SK-N-SH treated with all-trans-retinoic acid at 6 μM for 48 hours (cell line): Measurements from ENCODE around the gene STX18.

Experiments
- ARNTL ChIP-seq: fragments of 450-650 bp; formaldehyde crosslinking; IDR thresholded peaks from 2 replicates; pipeline ENCODE4 v1.5.0; 2020; ENCODE audit warnings: low read depth, mild to moderate bottlenecking, moderate library complexity, borderline replicate concordance
- CSDC2 ChIP-seq: fragments of 250-450 bp; sonication (Bioruptor Pico); IDR thresholded peaks from 2 replicates; pipeline ENCODE4 v1.5.0; 2020; ENCODE audit warnings: mild to moderate bottlenecking, moderate library complexity
- ESRRG ChIP-seq: fragments of 250-450 bp; sonication (Bioruptor Pico); IDR thresholded peaks from 2 replicates; pipeline ENCODE4 v1.6.1; 2021; ENCODE audit warnings: mild to moderate bottlenecking
- ISL1 ChIP-seq: fragments of 250-450 bp; sonication (Bioruptor Pico); IDR thresholded peaks from 2 replicates; pipeline ENCODE4 v2.1.2; 2022; ENCODE audit warnings: mild to moderate bottlenecking, moderate library complexity
- RARB ChIP-seq: fragments of 250-450 bp; sonication (Bioruptor Pico); IDR thresholded peaks from 2 replicates; pipeline ENCODE4 v1.8.0; 2021; ENCODE audit warnings: mild to moderate bottlenecking, moderate library complexity
- SNAI2 ChIP-seq: fragments of 250-450 bp; sonication (Bioruptor Pico); IDR thresholded peaks from 2 replicates; pipeline ENCODE4 v1.5.0; 2020; ENCODE audit warnings: mild to moderate bottlenecking, moderate library complexity
- ZFP3 ChIP-seq: fragments of 250-450 bp; sonication (Bioruptor Pico); IDR thresholded peaks from 2 replicates; pipeline ENCODE4 v1.5.0; 2020; ENCODE audit warnings: mild to moderate bottlenecking, moderate library complexity
- ZFP30 ChIP-seq: fragments of 450-650 bp; formaldehyde crosslinking; IDR thresholded peaks from 2 replicates; pipeline ENCODE4 v1.5.0; 2022; ENCODE audit warnings: mild to moderate bottlenecking, moderate library complexity
- TF ChIP-seq, protein P1 (sequence below): fragments of 250-450 bp; sonication (Bioruptor Pico); IDR thresholded peaks from 2 replicates; pipeline ENCODE4 v1.5.1; 2020; ENCODE audit warnings: low read depth, mild to moderate bottlenecking, moderate library complexity

DNA sequence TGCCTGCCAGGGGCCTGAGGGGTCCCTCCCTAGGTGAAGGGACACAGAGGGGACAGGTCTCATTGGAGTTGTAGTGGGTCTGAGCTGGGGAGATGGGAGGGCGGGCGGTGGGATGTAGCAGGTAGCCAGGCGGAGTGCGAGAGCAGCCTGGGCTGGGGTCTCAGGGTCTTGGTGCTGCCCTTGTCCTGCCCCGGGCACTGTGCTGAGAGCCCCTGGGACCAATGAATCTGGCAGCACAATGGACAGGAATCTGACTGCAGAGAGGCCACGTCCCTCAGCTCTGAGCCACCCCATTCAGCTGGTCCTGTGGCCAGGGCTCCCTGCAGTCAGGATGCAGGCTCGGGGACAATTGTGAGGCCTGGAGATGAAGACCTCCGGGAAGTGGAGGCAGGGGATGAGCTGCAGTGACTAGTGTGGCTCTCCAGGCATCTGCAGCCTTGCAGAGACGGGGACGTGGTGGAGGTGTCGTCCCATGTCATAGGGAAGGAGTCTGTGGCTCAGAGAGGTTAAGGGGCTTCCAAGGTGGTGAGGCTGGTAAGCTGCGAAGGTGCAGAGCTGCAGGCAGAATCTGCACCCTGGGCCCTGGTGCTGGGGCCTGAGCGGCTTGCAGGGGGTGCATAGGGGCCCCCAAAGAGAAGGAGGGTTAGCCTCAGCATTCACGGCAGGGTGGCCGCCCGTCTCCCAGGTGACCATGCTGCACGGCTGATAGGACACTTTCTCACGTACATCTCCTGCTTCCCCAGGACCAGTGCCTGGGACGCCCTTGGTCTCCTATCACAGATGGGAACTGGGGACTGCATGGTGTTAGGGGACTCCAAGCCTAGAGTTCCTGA lies 134.3 kb downstream of the STX18 start:
- TF ChIP-seq ZFP30 (CRISPR knock-in tag) (no peak), CSDC2 (CRISPR knock-in tag) (no peak), ISL1 (CRISPR knock-in tag) (no peak), ARNTL (CRISPR knock-in tag) (no peak), SNAI2 (CRISPR knock-in tag) (no peak), ESRRG (no peak), ZFP3 (CRISPR knock-in tag) (no peak), RARB (CRISPR knock-in tag) (no peak)
- TF ChIP-seq, protein P1, sequence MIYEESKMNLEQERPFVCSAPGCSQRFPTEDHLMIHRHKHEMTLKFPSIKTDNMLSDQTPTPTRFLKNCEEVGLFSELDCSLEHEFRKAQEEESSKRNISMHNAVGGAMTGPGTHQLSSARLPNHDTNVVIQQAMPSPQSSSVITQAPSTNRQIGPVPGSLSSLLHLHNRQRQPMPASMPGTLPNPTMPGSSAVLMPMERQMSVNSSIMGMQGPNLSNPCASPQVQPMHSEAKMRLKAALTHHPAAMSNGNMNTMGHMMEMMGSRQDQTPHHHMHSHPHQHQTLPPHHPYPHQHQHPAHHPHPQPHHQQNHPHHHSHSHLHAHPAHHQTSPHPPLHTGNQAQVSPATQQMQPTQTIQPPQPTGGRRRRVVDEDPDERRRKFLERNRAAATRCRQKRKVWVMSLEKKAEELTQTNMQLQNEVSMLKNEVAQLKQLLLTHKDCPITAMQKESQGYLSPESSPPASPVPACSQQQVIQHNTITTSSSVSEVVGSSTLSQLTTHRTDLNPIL (CRISPR knock-in tag): no peak
